HG02852 (cell line): Measurements from ENCODE around the gene PARP16.
"Not testable (repeated sequence)": the region's sequence is repeated elsewhere in the genome, so short reads cannot be mapped to it uniquely, and the experiment has no call there.

Experiments used
- ATAC-seq: cut with Tn5 transposase; IDR thresholded peaks from one replicate; pipeline ENCODE4 v1.9.1; 2021; ENCODE audit warnings: mild to moderate bottlenecking, moderate library complexity; ENCODE audit not compliant: unreplicated experiment

The PARP16 gene

GRCh38 chr15:65245096-65245856, 41.4 kb downstream of the PARP16 start:
- ATAC-seq: no peak

- no peak for ATAC-seq
Measured at GRCh38 chr15:65244638-65245037, 42.0 kb downstream of the PARP16 start.

GRCh38 chr15:65236443-65236842, 50.2 kb downstream of the PARP16 start:
- not testable (repeated sequence) for ATAC-seq

- ATAC-seq: no peak
Measured at GRCh38 chr15:65233696-65234095, 53.0 kb downstream of the PARP16 start.

GRCh38 chr15:65232520-65232919, 54.2 kb downstream of the PARP16 start:
- ATAC-seq: no peak

- no peak for ATAC-seq
Measured at GRCh38 chr15:65231306-65231705, 55.4 kb downstream of the PARP16 start.

- ATAC-seq: not testable (repeated sequence)
Measured at GRCh38 chr15:65226901-65227300, 59.8 kb downstream of the PARP16 start.

- ATAC-seq: no peak
Measured at GRCh38 chr15:65226221-65226620, 60.5 kb downstream of the PARP16 start.

GRCh38 chr15:65223996-65224395, 62.7 kb downstream of the PARP16 start:
- ATAC-seq: no peak

GRCh38 chr15:65222891-65223290, 63.8 kb downstream of the PARP16 start:
- no peak for ATAC-seq

- ATAC-seq: no peak
Measured at GRCh38 chr15:65221697-65222096, 65.0 kb downstream of the PARP16 start.

- no peak for ATAC-seq
Measured at GRCh38 chr15:65219137-65219536, 67.5 kb downstream of the PARP16 start.

- no peak for ATAC-seq
Measured at GRCh38 chr15:65217526-65218482, 68.9 kb downstream of the PARP16 start.

- no peak for ATAC-seq
Measured at GRCh38 chr15:65215496-65215895, 71.2 kb downstream of the PARP16 start.

- no peak for ATAC-seq
Measured at GRCh38 chr15:65214010-65214409, 72.7 kb downstream of the PARP16 start.

- ATAC-seq: no peak
Measured at GRCh38 chr15:65213241-65213640, 73.4 kb downstream of the PARP16 start.

- no peak for ATAC-seq
Measured at GRCh38 chr15:65212097-65212496, 74.6 kb downstream of the PARP16 start.

GRCh38 chr15:65211482-65211982, 75.2 kb downstream of the PARP16 start:
- ATAC-seq: no peak

- no peak for ATAC-seq
Measured at GRCh38 chr15:65210770-65211481, 75.8 kb downstream of the PARP16 start, which contains the start of gene CILP. CILP (minus strand) TSS chr15:65211473; CDS start chr15:65209755, 1,718 bp downstream.

GRCh38 chr15:65209701-65210643, 76.7 kb downstream of the PARP16 start:
- ATAC-seq: no peak
